Activated CD8-positive, alpha-beta T cell treated with anti-CD3 and anti-CD28 coated beads for 36 hours (primary cell): ENCODE data around the gene HM13. TPM values are rescaled to one million over a fixed set of nuclear protein-coding genes. Genes with fewer than 3 reads are reported as not detected.
"Not testable (repeated sequence)": the region's sequence is repeated elsewhere in the genome, so short reads cannot be mapped to it uniquely, and the experiment has no call there.

Experiments
- ATAC-seq: fragments of 200-7000 bp; cut with Tn5 transposase; one replicate; pipeline ENCODE4 v1.10.0; 2021; ENCODE audit warnings: mild to moderate bottlenecking, moderate library complexity
- CTCF ChIA-PET: fragments of 350-600 bp; sonication (Branson Sonifier 250); formaldehyde crosslinking; loops from one replicate; lab custom pipeline; 2021; ENCODE audit warnings: antibody characterized with exemption; lab: Charles Lee
- POLR2A ChIA-PET: fragments of 350-600 bp; sonication (Branson Sonifier 250); formaldehyde crosslinking; loops from one replicate; lab custom pipeline; 2021; ENCODE audit warnings: antibody characterized with exemption; lab: Charles Lee
- DNase-seq: peaks from one replicate; pipeline ENCODE4 v3.0.0-alpha.2; 2020
- H3K27ac Mint-ChIP-seq: one replicate; pipeline ENCODE4 v1.8.0; 2021; ENCODE audit warnings: mild to moderate bottlenecking, mixed read lengths
- H3K27me3 Mint-ChIP-seq: one replicate; pipeline ENCODE4 v1.8.0; 2021; ENCODE audit warnings: mixed read lengths
- H3K36me3 Mint-ChIP-seq: one replicate; pipeline ENCODE4 v1.8.0; 2021; ENCODE audit warnings: low read depth, mixed read lengths
- H3K4me1 Mint-ChIP-seq: one replicate; pipeline ENCODE4 v1.8.0; 2021; ENCODE audit warnings: low read depth, mixed read lengths
- H3K4me3 Mint-ChIP-seq: one replicate; pipeline ENCODE4 v1.8.0; 2021; ENCODE audit warnings: mild to moderate bottlenecking, moderate library complexity, mixed read lengths
- H3K9me3 Mint-ChIP-seq: one replicate; pipeline ENCODE4 v1.8.0; 2021; ENCODE audit warnings: mixed read lengths
- CTCF ChIP-seq: fragments of 200-600 bp; IDR thresholded peaks from one replicate; pipeline ENCODE4 v1.8.0; 2022; ENCODE audit warnings: antibody characterized with exemption, mild to moderate bottlenecking
- intact Hi-C: fragments of 100-400 bp; cut with micrococcal nuclease; formaldehyde crosslinking; loops from one replicate; pipeline ENCODE4 v1.10.0; 2022
- total RNA-seq, 2 experiments: library from RNA; stranded (reverse); gene quantifications; one replicate each; pipeline ENCODE4 v1.2.3, GENCODE V29; 2021

The HM13 gene
- total RNA-seq, 2 experiments from 2014 or later = 91.6 to 95.5 TPM

GRCh38 chr20:31573555-31574321 lies 59.5 kb downstream of the HM13 start:
- Mint-ChIP-seq H3K4me1 (peaks cover 35% of the 10 kb centered on the region), H3K36me3 (peaks cover 7% of the 10 kb centered on the region), H3K9me3 (no peaks in the 10 kb centered on the region), H3K27me3 (no peaks in the 10 kb centered on the region), H3K4me3 (peak overlapping the region; percentile 84), H3K27ac (peak overlapping the region; percentile 59)
- DNase-seq (no peak), ATAC-seq (no peak)
- ChIA-PET POLR2A (interaction anchor here (0.6 to 3.6 kb wide), 4 partner anchors 12 to 149 kb away, joined by 3 to 24 read pairs (median 4); partner anchors contain the start of genes BCL2L1 and ID1), CTCF (interaction anchor here (1.1 to 30.6 kb wide), 10 partner anchors 11 to 149 kb away, joined by 3 to 1008 read pairs (median 6); partner anchors contain the start of genes BCL2L1 and ID1)
- intact Hi-C loops = loop anchor here (2.0 kb wide), 1 partner anchor 39 kb away; no protein-coding TSS in a partner anchor
- TF ChIP-seq CTCF = no peak

- H3K27ac Mint-ChIP-seq, DNase-seq, H3K4me3 Mint-ChIP-seq, ATAC-seq, H3K27me3 Mint-ChIP-seq, H3K36me3 Mint-ChIP-seq, intact Hi-C loops, H3K9me3 Mint-ChIP-seq: not testable (repeated sequence)
- H3K4me1 Mint-ChIP-seq = peaks cover 27% of the 10 kb centered on the region
- POLR2A ChIA-PET = interaction anchor here (0.9 to 3.6 kb wide), 3 partner anchors 11 to 38 kb away, joined by 3 to 24 read pairs (median 6); partner anchors contain the start of gene ID1
- CTCF ChIA-PET = interaction anchor here (5.5 to 30.6 kb wide), 2 partner anchors 12 to 30 kb away, joined by 33 to 1008 read pairs; partner anchors contain the start of gene ID1
Observed at GRCh38 chr20:31574986-31575385, 60.7 kb downstream of the HM13 start.

GRCh38 chr20:31576751-31577150 lies 62.5 kb downstream of the HM13 start:
- H3K27ac Mint-ChIP-seq = no peak overlapping the region
- intact Hi-C loops = no loop called here
- H3K4me1 Mint-ChIP-seq = peaks cover 25% of the 10 kb centered on the region
- H3K36me3 Mint-ChIP-seq = no peaks in the 10 kb centered on the region
- TF ChIP-seq CTCF = no peak
- DNase-seq (no peak), ATAC-seq (no peak)
- no peaks in the 10 kb centered on the region for H3K9me3 Mint-ChIP-seq
- ChIA-PET CTCF (interaction anchor here (0.5 to 30.6 kb wide), 5 partner anchors 8 to 57 kb away, joined by 3 to 1008 read pairs (median 7); partner anchors contain the start of gene ID1), POLR2A (interaction anchor here (1.7 kb wide), 1 partner anchor 36 kb away, joined by 6 read pairs; no protein-coding TSS in a partner anchor)
- no peaks in the 10 kb centered on the region for H3K27me3 Mint-ChIP-seq
- H3K4me3 Mint-ChIP-seq = no peak overlapping the region

GRCh38 chr20:31577194-31577593 lies 63.0 kb downstream of the HM13 start:
- Mint-ChIP-seq H3K27ac (no peak overlapping the region), H3K4me1 (peaks cover 22% of the 10 kb centered on the region)
- intact Hi-C loops = no loop called here

More at GRCh38 chr20:31577194-31577593, 63.0 kb downstream of the HM13 start:
- POLR2A ChIA-PET = no interaction called here
- CTCF ChIA-PET = interaction anchor here (0.5 to 30.6 kb wide), 5 partner anchors 8 to 57 kb away, joined by 3 to 1008 read pairs (median 7); partner anchors contain the start of gene ID1
- no peaks in the 10 kb centered on the region for H3K9me3 Mint-ChIP-seq
- no peaks in the 10 kb centered on the region for H3K36me3 Mint-ChIP-seq
- H3K27me3 Mint-ChIP-seq = no peaks in the 10 kb centered on the region
- TF ChIP-seq CTCF = no peak
- ATAC-seq (no peak), DNase-seq (no peak)
- peak overlapping the region; percentile 26 for H3K4me3 Mint-ChIP-seq
